HCT116 (cell line): ENCODE results near the gene FAM163B. TPM values are rescaled to one million over a fixed set of nuclear protein-coding genes. Genes with fewer than 3 reads are reported as not detected.

Experiments used
- ATAC-seq: fragments of 200-7000 bp; cut with Tn5 transposase; 2 replicates; pipeline ENCODE4 v1.9.1; 2020; ENCODE audit warnings: mild to moderate bottlenecking, moderate library complexity
- BruUV-seq: library from RNA; stranded (reverse); fragments of 400-500 nt; replicated peaks from 2 replicates; lab custom pipeline; 2021; lab: Mats Ljungman, UMichigan
- CTCF ChIA-PET: fragments of 300-600 bp; sonication (Branson Sonifier 250); formaldehyde crosslinking; loops from one replicate; lab custom pipeline; 2021; ENCODE audit warnings: antibody characterized with exemption; lab: Charles Lee
- POLR2A ChIA-PET: fragments of 300-600, 350-600 bp; sonication (Branson Sonifier 250); formaldehyde crosslinking; loops from one replicate; lab custom pipeline; 2021; ENCODE audit warnings: antibody characterized with exemption; lab: Charles Lee
- RAD21 ChIA-PET, 2 experiments: fragments of 300-600 bp; sonication (Branson Sonifier 250); formaldehyde crosslinking; loops; one replicate each; lab custom pipeline; 2023; ENCODE audit warnings: low total read pairs in 2 of 2; ENCODE audit not compliant: uncharacterized antibody in 2 of 2, unreplicated experiment in 2 of 2, low non-redundant PET in 1 of 2; lab: Charles Lee
- DNase-seq: peaks from one replicate; pipeline ENCODE4 v3.0.0-alpha.2; 2010; ENCODE audit warnings: low read depth, low spot score
- H2AFZ ChIP-seq: fragments of 200-600 bp; shearing (Covaris generic), sonication (generic); 2 replicates; pipeline ENCODE4 v1.6.1; 2017; ENCODE audit warnings: low read depth, mixed run types, mixed read lengths, antibody characterized with exemption, low read length; ENCODE audit not compliant: poor library complexity, severe bottlenecking
- H3K27ac ChIP-seq: 2 replicates; pipeline ENCODE4 v1.5.1; 2012; ENCODE audit warnings: low read depth, low read length
- H3K27me3 ChIP-seq: fragments of 200-600 bp; sonication (generic); 2 replicates; pipeline ENCODE4 v1.6.1; 2016; ENCODE audit warnings: mixed run types, low read length, mixed read lengths; ENCODE audit not compliant: insufficient read depth
- H3K36me3 ChIP-seq, 2 experiments: fragments of 200-500 bp in 1 of 2; fragments of 200-600 bp in 1 of 2; sonication (Bioruptor generic) in 1 of 2; sonication (generic) in 1 of 2; 2 replicates each; pipeline versions ENCODE4 v1.5.1 to v1.6.1; 2014 to 2016; ENCODE audit warnings: low read length in 2 of 2, inconsistent platforms in 1 of 2, mixed read lengths in 1 of 2, mixed run types in 1 of 2; ENCODE audit not compliant: insufficient read depth in 2 of 2, control insufficient read depth in 1 of 2
- H3K4me1 ChIP-seq, 2 experiments: fragments of 200-600 bp in 1 of 2; sonication (generic) in 1 of 2; 2 replicates each; pipeline versions ENCODE4 v1.5.1 to v1.6.1; 2012 to 2017; ENCODE audit warnings: low read length in 2 of 2, inconsistent platforms in 1 of 2, mild to moderate bottlenecking in 1 of 2, mixed read lengths in 1 of 2, mixed run types in 1 of 2, moderate library complexity in 1 of 2; ENCODE audit not compliant: insufficient read depth in 2 of 2, control insufficient read depth in 1 of 2
- H3K4me2 ChIP-seq: fragments of 200-600 bp; sonication (generic); 2 replicates; pipeline ENCODE4 v1.6.1; 2017; ENCODE audit warnings: mixed run types, low read length, mixed read lengths
- H3K4me3 ChIP-seq, 2 experiments: fragments of 200-600 bp in 1 of 2; sonication (generic) in 1 of 2; replicated peaks in 1 of 2; 2 replicates each; pipeline ENCODE4 v1.5.1; 2011 to 2016; ENCODE audit warnings: low read length in 2 of 2, control low read depth in 1 of 2, low read depth in 1 of 2, mild to moderate bottlenecking in 1 of 2, mixed read lengths in 1 of 2, mixed run types in 1 of 2
- H3K79me2 ChIP-seq: fragments of 200-600 bp; sonication (generic); 2 replicates; pipeline ENCODE4 v1.6.1; 2017; ENCODE audit warnings: mild to moderate bottlenecking, mixed run types, low read length, moderate library complexity, mixed read lengths; ENCODE audit not compliant: insufficient read depth
- H3K9ac ChIP-seq: fragments of 200-600 bp; sonication (generic); 2 replicates; pipeline ENCODE4 v1.6.1; 2016; ENCODE audit warnings: low read length, mixed read lengths
- H3K9me2 ChIP-seq: fragments of 200-600 bp; sonication (generic), shearing (Covaris generic); 2 replicates; pipeline ENCODE4 v1.6.1; 2017; ENCODE audit warnings: mixed run types, mild to moderate bottlenecking, moderate library complexity; ENCODE audit not compliant: insufficient read depth
- H3K9me3 ChIP-seq, 2 experiments: fragments of 200-500 bp in 1 of 2; fragments of 200-600 bp in 1 of 2; sonication (Bioruptor generic) in 1 of 2; sonication (generic) in 1 of 2; 2 replicates each; pipeline ENCODE4 v1.6.1; 2014 to 2017; ENCODE audit warnings: low read length in 2 of 2, mixed read lengths in 2 of 2, inconsistent platforms in 1 of 2, low read depth in 1 of 2, mild to moderate bottlenecking in 1 of 2, mixed run types in 1 of 2, moderate library complexity in 1 of 2; ENCODE audit not compliant: control insufficient read depth in 1 of 2, insufficient read depth in 1 of 2
- H4K20me1 ChIP-seq: fragments of 200-600 bp; sonication (generic), shearing (Covaris generic); 2 replicates; pipeline ENCODE4 v1.6.1; 2017; ENCODE audit warnings: mixed run types, mild to moderate bottlenecking, moderate library complexity; ENCODE audit not compliant: insufficient read depth
- ATF3 ChIP-seq: IDR thresholded peaks from 2 replicates; pipeline ENCODE4 v1.6.1; 2012
- ELF1 ChIP-seq: IDR thresholded peaks from 2 replicates; pipeline ENCODE4 v1.6.1; 2012; ENCODE audit warnings: low read depth, borderline replicate concordance
- EZH2 ChIP-seq: fragments of 200-600 bp; sonication (generic); IDR thresholded peaks from 2 replicates; pipeline ENCODE4 v1.6.1; 2017; ENCODE audit warnings: antibody characterized with exemption, mixed run types
- EZH2phosphoT487 ChIP-seq: fragments of 200-600 bp; IDR thresholded peaks from 2 replicates; pipeline ENCODE4 v1.6.1; 2018; ENCODE audit warnings: antibody characterized with exemption, borderline replicate concordance
- SIN3A ChIP-seq: IDR thresholded peaks from 2 replicates; pipeline ENCODE4 v1.6.1; 2012; ENCODE audit warnings: low read depth
- ZBTB33 ChIP-seq: IDR thresholded peaks from 2 replicates; pipeline ENCODE4 v1.6.1; 2011; ENCODE audit warnings: mild to moderate bottlenecking, low read length, moderate library complexity; ENCODE audit not compliant: insufficient replicate concordance; ENCODE audit errors: extremely low read depth
- ZFX ChIP-seq: fragments of 450-650 bp; IDR thresholded peaks from 2 replicates; pipeline ENCODE4 v1.6.1; 2017
- ZNF274 ChIP-seq: fragments of 200-500 bp; sonication (Bioruptor generic); IDR thresholded peaks from 2 replicates; pipeline ENCODE4 v1.6.1; 2014; ENCODE audit warnings: mild to moderate bottlenecking, low read depth, low read length, inconsistent platforms
- intact Hi-C: fragments of 100-400 bp; cut with micrococcal nuclease; formaldehyde crosslinking; loops from 2 replicates; pipeline ENCODE4 v1.10.0; 2022
- total RNA-seq: library from RNA; stranded (reverse); gene quantifications from one replicate; pipeline ENCODE4 v1.2.1, GENCODE V29; 2021; ENCODE audit not compliant: unreplicated experiment
- TF ChIP-seq, protein P1 (sequence below): IDR thresholded peaks from 2 replicates; pipeline ENCODE4 v1.6.1; 2012; ENCODE audit warnings: low read depth

The FAM163B gene
- total RNA-seq, 1 experiment from 2014 or later, result not detected

DNA sequence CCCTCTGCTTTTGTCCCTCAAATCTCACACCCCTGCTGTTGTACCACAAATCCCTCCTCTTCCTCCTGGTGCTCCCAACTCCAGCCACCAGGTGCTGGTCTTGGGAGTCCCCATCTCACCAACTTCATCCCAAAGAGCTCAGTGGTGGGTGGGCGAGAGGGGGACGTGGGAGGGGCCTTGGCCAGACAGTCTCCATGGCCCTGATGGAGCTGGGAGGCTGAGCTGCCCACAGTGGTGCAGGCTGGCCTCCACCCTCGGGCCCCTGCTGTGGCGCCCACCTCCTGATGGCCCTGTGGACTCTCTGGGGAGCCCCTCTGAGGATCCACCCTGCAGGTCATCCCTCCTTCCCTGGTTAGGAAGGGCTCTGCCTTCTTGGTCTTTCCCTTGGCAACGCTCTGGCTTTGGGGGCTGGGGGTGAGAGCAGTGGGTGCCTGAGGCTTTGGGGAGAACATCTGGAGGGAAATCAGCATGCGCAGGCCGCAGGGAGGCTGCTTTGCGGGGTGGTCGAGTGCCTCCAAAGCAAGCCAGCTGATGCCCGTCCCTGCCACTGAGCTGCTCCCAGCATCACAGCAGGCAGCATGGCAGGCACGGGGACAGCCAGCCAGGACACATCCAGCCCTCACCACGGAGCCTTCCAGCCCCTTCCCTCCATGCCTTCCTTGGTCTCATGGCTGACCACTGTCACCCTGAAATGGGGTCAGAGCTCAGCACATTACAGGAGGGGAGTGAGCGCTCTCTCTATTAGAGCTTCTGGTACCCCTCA lies 7.6 kb upstream of the FAM163B start:
- no TSS peak for BruUV-seq
- DNase-seq (no peak), ATAC-seq (no peak)
- H3K9me2 ChIP-seq, result no peaks in the 10 kb centered on the region
- TF ChIP-seq ELF1 (no peak), ZBTB33 (no peak), ZFX (no peak), EZH2 (no peak)
- no peaks in the 10 kb centered on the region for H3K36me3 ChIP-seq
- H3K27ac ChIP-seq, result no peak overlapping the region
- peaks cover 91% of the 10 kb centered on the region for H3K27me3 ChIP-seq
- ChIA-PET POLR2A (no interaction called here), RAD21 (no interaction called here), CTCF (no interaction called here)
- H3K4me1 ChIP-seq, result no peaks in the 10 kb centered on the region
- no peak overlapping the region for H2AFZ ChIP-seq
- no peak overlapping the region for H3K9ac ChIP-seq
- no peaks in the 10 kb centered on the region for H3K79me2 ChIP-seq
- no peaks in the 10 kb centered on the region for H4K20me1 ChIP-seq
- no peak overlapping the region for H3K4me3 ChIP-seq
- intact Hi-C loops, result no loop called here
- no peaks in the 10 kb centered on the region for H3K9me3 ChIP-seq
- H3K4me2 ChIP-seq, result no peak overlapping the region

GRCh38 chr9:133615606-133616188 lies 6.5 kb upstream of the FAM163B start:
- DNase-seq, result no peak
- Histone ChIP-seq H3K4me1 (no peaks in the 10 kb centered on the region), H3K9me2 (no peaks in the 10 kb centered on the region), H2AFZ (no peak overlapping the region), H3K4me2 (no peak overlapping the region), H3K36me3 (no peaks in the 10 kb centered on the region), H3K79me2 (no peaks in the 10 kb centered on the region), H3K4me3 (no peak overlapping the region), H3K27ac (no peak overlapping the region), H4K20me1 (no peaks in the 10 kb centered on the region), H3K27me3 (peaks cover 96% of the 10 kb centered on the region), H3K9me3 (no peaks in the 10 kb centered on the region), H3K9ac (no peak overlapping the region)
- ChIA-PET CTCF (no interaction called here), POLR2A (no interaction called here), RAD21 (no interaction called here)
- BruUV-seq, result no TSS peak
- intact Hi-C loops, result no loop called here
- no peak for ATAC-seq
- TF ChIP-seq ZNF274 (no peak), SIN3A (no peak), EZH2phosphoT487 (no peak), ATF3 (no peak), ELF1 (no peak), EZH2 (no peak)
- TF ChIP-seq, protein P1, sequence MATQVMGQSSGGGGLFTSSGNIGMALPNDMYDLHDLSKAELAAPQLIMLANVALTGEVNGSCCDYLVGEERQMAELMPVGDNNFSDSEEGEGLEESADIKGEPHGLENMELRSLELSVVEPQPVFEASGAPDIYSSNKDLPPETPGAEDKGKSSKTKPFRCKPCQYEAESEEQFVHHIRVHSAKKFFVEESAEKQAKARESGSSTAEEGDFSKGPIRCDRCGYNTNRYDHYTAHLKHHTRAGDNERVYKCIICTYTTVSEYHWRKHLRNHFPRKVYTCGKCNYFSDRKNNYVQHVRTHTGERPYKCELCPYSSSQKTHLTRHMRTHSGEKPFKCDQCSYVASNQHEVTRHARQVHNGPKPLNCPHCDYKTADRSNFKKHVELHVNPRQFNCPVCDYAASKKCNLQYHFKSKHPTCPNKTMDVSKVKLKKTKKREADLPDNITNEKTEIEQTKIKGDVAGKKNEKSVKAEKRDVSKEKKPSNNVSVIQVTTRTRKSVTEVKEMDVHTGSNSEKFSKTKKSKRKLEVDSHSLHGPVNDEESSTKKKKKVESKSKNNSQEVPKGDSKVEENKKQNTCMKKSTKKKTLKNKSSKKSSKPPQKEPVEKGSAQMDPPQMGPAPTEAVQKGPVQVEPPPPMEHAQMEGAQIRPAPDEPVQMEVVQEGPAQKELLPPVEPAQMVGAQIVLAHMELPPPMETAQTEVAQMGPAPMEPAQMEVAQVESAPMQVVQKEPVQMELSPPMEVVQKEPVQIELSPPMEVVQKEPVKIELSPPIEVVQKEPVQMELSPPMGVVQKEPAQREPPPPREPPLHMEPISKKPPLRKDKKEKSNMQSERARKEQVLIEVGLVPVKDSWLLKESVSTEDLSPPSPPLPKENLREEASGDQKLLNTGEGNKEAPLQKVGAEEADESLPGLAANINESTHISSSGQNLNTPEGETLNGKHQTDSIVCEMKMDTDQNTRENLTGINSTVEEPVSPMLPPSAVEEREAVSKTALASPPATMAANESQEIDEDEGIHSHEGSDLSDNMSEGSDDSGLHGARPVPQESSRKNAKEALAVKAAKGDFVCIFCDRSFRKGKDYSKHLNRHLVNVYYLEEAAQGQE, result no peak
